Measurements from ENCODE around the gene COL23A1. TPM values are rescaled to one million over a fixed set of nuclear protein-coding genes. Genes with fewer than 3 reads are reported as not detected.
A peak's percentile ranks its signal among the peaks of the same experiment; 100 is the strongest.

COL23A1 gene
- total and polyA plus RNA-seq, 2 of the 8 experiments (the other 6 are each of a cell fraction or from before 2014, with no cell fraction given), result 3.1 to 4.7 TPM

DNA sequence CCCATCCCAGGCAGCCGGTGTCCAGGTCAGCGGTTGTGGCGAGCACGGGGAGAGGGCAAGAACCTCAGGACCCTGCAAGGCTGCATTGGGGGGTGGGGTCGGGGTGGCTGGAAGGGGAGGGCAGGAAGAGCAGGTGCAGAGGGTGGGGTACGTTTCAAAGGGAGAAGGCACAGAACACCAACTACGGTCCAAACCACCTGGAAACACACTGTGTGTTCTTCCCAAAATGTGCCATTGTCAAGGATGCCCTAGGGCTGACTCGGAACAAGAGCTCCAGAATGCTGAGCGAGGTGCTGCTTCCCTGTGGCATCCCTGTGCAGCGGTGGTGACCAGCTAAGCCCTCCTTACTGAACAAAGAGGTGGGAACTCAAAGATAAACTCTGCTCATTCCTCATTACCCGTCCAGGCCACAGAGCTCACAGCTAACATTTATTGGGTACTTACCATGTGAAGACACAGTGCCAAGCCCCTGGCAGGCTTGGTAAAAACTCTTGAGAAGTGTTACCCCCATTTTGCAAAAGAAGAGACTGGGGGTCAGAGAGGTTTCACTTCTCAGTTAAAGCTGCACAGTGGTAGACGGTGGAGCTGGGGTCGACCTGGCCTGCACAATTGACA is 153.8 kb downstream of the COL23A1 start:
- peak in 1 of 2 experiments; percentile 31 for DNase-seq (ENCODE audit: low read depth in 1 of 2, low spot score in 2 of 2)
- Histone ChIP-seq H3K23me2 (ENCODE audit: low read depth, low read length) (no peaks in the 10 kb centered on the region), H3K9me3 (ENCODE audit: insufficient read depth in 2 of 2, low read depth in 1 of 2, low read length in 1 of 2) (no peaks in the 10 kb centered on the region), H3K27ac (ENCODE audit: low read depth, low read length) (no peak overlapping the region), H4K8ac (ENCODE audit: extremely low read depth, insufficient read depth, low read length) (no peak overlapping the region), H3K4ac (replicated peaks; ENCODE audit: insufficient read length, low read depth, low read length) (no peak overlapping the region), H3K4me3 (ENCODE audit: extremely low read depth in 1 of 4, insufficient read depth in 2 of 4, low read depth in 3 of 4, low read length in 4 of 4) (no peak overlapping the region), H2BK15ac (ENCODE audit: low read length) (no peak overlapping the region; the same call in 1 of the 2 replicates), H3K18ac (ENCODE audit: extremely low read depth, low read length) (no peak overlapping the region), H3K4me1 (replicated peaks in 1 of 4; ENCODE audit: control insufficient read depth in 3 of 4, insufficient read depth in 4 of 4, low read length in 3 of 4) (peaks cover 0 to 4% (median 0%) of the 10 kb centered on the region in 4 experiments; a peak in 1 of 7 replicates), H3K27me3 (replicated peaks in 1 of 4; ENCODE audit: control insufficient read depth in 3 of 4, extremely low read depth in 1 of 4, insufficient read depth in 3 of 4, low read length in 3 of 4) (no peaks in the 10 kb centered on the region), H2BK20ac (ENCODE audit: low read length) (no peak overlapping the region), H2BK5ac (ENCODE audit: low read depth, low read length) (no peak overlapping the region), H3K79me1 (ENCODE audit: low read depth, low read length) (no peaks in the 10 kb centered on the region), H2AK5ac (ENCODE audit: low read depth, low read length) (no peak overlapping the region), H2BK120ac (replicated peaks; ENCODE audit: low read depth, low read length) (no peak overlapping the region), H4K91ac (replicated peaks; ENCODE audit: insufficient read length, low read length) (no peak overlapping the region), H3K9ac (replicated peaks in 1 of 4; ENCODE audit: extremely low read depth in 1 of 4, low read depth in 3 of 4, low read length in 3 of 4) (no peak overlapping the region), H3K4me2 (ENCODE audit: insufficient read depth in 1 of 2, low read depth in 2 of 2, low read length in 2 of 2) (no peak overlapping the region), H3K56ac (replicated peaks; ENCODE audit: insufficient read length, low read depth, low read length) (no peak overlapping the region), H3K14ac (ENCODE audit: insufficient read length) (no peak overlapping the region), H4K20me1 (replicated peaks in 1 of 2; ENCODE audit: control insufficient read depth in 1 of 2, insufficient read depth in 2 of 2, low read length in 2 of 2) (no peaks in the 10 kb centered on the region), H2AFZ (ENCODE audit: low read length) (no peak overlapping the region), H3K79me2 (ENCODE audit: control insufficient read depth in 1 of 2, insufficient read depth in 2 of 2, low read length in 2 of 2) (no peaks in the 10 kb centered on the region), H2BK12ac (ENCODE audit: low read depth, low read length) (no peak overlapping the region), H4K5ac (ENCODE audit: insufficient read length, low read depth, low read length) (no peak overlapping the region), H3K36me3 (ENCODE audit: control insufficient read depth in 2 of 4, insufficient read depth in 4 of 4, low read length in 3 of 4) (no peaks in the 10 kb centered on the region), H3K23ac (ENCODE audit: insufficient read length) (no peak overlapping the region)
- ChIA-PET CTCF (ENCODE audit: partially characterized antibody) (interaction anchor here (1.0 to 4.1 kb wide), 2 partner anchors 19 to 24 kb away, joined by 4 to 19 read pairs; no protein-coding TSS in a partner anchor), POLR2A (ENCODE audit: partially characterized antibody) (no interaction called here)
- 93% methylated on average over 10 of the region's 13 CpGs; no CpG with 5 or more reads in 1 of the 2 experiments for WGBS, 2 experiments (ENCODE audit: extremely low coverage in 1 of 2, insufficient coverage in 1 of 2, insufficient read length in 1 of 2, insufficient replicate concordance in 2 of 2, low coverage in 1 of 2, low lambda C conversion rate in 2 of 2, missing lambda C conversion rate in 1 of 2)
- FAIRE-seq, result no peak
- TF ChIP-seq PHF8 (conservative IDR thresholded peaks at IDR 0.05; ENCODE audit: low read depth, low read length), result no peak
- TF ChIP-seq CBX5 (IDR thresholded peaks at IDR 0.05; ENCODE audit: low read depth, low read length), result no peak
- TF ChIP-seq RXRA (IDR thresholded peaks at IDR 0.05; ENCODE audit: insufficient read depth, low read depth, low read length), result no peak
- no peak for TF ChIP-seq KDM4A (IDR thresholded peaks at IDR 0.05; ENCODE audit: low read depth, low read length, severe bottlenecking)
- no peak for TF ChIP-seq NRF1 (IDR thresholded peaks at IDR 0.05; ENCODE audit: low read depth, low read length)
- TF ChIP-seq POLR2A (IDR thresholded peaks at IDR 0.05; ENCODE audit: control extremely low read depth in 1 of 2, low read depth in 2 of 2, low read length in 2 of 2), result no peak
- TF ChIP-seq FOSL1 (IDR thresholded peaks at IDR 0.05; ENCODE audit: insufficient read depth, low read depth, low read length), result no peak
- TF ChIP-seq SRF (IDR thresholded peaks at IDR 0.05; ENCODE audit: low read depth, low read length), result no peak
- TF ChIP-seq SIN3A (conservative IDR thresholded peaks at IDR 0.05 in 1 of 2, IDR thresholded peaks at IDR 0.05 in 1 of 2; ENCODE audit: low read depth in 1 of 2, low read length in 2 of 2), result no peak
- no peak for TF ChIP-seq TAF1 (IDR thresholded peaks at IDR 0.05; ENCODE audit: low read depth, low read length)
- TF ChIP-seq, protein P1, sequence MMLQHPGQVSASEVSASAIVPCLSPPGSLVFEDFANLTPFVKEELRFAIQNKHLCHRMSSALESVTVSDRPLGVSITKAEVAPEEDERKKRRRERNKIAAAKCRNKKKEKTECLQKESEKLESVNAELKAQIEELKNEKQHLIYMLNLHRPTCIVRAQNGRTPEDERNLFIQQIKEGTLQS (IDR thresholded peaks at IDR 0.05; ENCODE audit: insufficient read depth, low read depth, low read length), result no peak
- no peak for TF ChIP-seq KDM5A (IDR thresholded peaks at IDR 0.05; ENCODE audit: low read length)
- no peak for TF ChIP-seq CTBP2 (IDR thresholded peaks at IDR 0.05; ENCODE audit: borderline replicate concordance, insufficient read depth, insufficient read length, low read length)

All from H1 (cell line).